SK-N-SH treated with all-trans-retinoic acid at 6 μM for 48 hours (cell line): ENCODE data around the gene UCK1.
"Not testable (repeated sequence)": the region's sequence is repeated elsewhere in the genome, so short reads cannot be mapped to it uniquely, and the experiment has no call there.

Source experiments
- ARNTL ChIP-seq: fragments of 450-650 bp; formaldehyde crosslinking; IDR thresholded peaks from 2 replicates; pipeline ENCODE4 v1.5.0; 2020; ENCODE audit warnings: low read depth, mild to moderate bottlenecking, moderate library complexity, borderline replicate concordance
- BACH2 ChIP-seq: fragments of 250-450 bp; sonication (Bioruptor Pico); IDR thresholded peaks from 2 replicates; pipeline ENCODE4 v1.9.0; 2021; ENCODE audit warnings: mild to moderate bottlenecking, borderline replicate concordance
- CREB5 ChIP-seq: fragments of 250-450 bp; sonication (Bioruptor Pico); IDR thresholded peaks from 2 replicates; pipeline ENCODE4 v1.5.1; 2020; ENCODE audit warnings: low read depth, mild to moderate bottlenecking, moderate library complexity
- CSDC2 ChIP-seq: fragments of 250-450 bp; sonication (Bioruptor Pico); IDR thresholded peaks from 2 replicates; pipeline ENCODE4 v1.5.0; 2020; ENCODE audit warnings: mild to moderate bottlenecking, moderate library complexity
- ESRRG ChIP-seq: fragments of 250-450 bp; sonication (Bioruptor Pico); IDR thresholded peaks from 2 replicates; pipeline ENCODE4 v1.6.1; 2021; ENCODE audit warnings: mild to moderate bottlenecking
- GLIS3 ChIP-seq: fragments of 250-450 bp; sonication (Bioruptor Pico); IDR thresholded peaks from 2 replicates; pipeline ENCODE4 v1.5.0; 2020; ENCODE audit warnings: mild to moderate bottlenecking, moderate library complexity
- ISL1 ChIP-seq: fragments of 250-450 bp; sonication (Bioruptor Pico); IDR thresholded peaks from 2 replicates; pipeline ENCODE4 v2.1.2; 2022; ENCODE audit warnings: mild to moderate bottlenecking, moderate library complexity
- POU6F1 ChIP-seq: fragments of 250-450 bp; sonication (Bioruptor Pico); IDR thresholded peaks from 2 replicates; pipeline ENCODE4 v1.8.0; 2021; ENCODE audit warnings: low read depth, mild to moderate bottlenecking, moderate library complexity, borderline replicate concordance
- RARB ChIP-seq: fragments of 250-450 bp; sonication (Bioruptor Pico); IDR thresholded peaks from 2 replicates; pipeline ENCODE4 v1.8.0; 2021; ENCODE audit warnings: mild to moderate bottlenecking, moderate library complexity
- TCF4 ChIP-seq: fragments of 250-450 bp; sonication (Bioruptor Pico); IDR thresholded peaks from 2 replicates; pipeline ENCODE4 v1.8.0; 2021; ENCODE audit warnings: mild to moderate bottlenecking, moderate library complexity, borderline replicate concordance
- ZC3H10 ChIP-seq: fragments of 250-450 bp; sonication (Bioruptor Pico); IDR thresholded peaks from 2 replicates; pipeline ENCODE4 v1.5.1; 2021; ENCODE audit warnings: mild to moderate bottlenecking, moderate library complexity
- ZFP3 ChIP-seq: fragments of 250-450 bp; sonication (Bioruptor Pico); IDR thresholded peaks from 2 replicates; pipeline ENCODE4 v1.5.0; 2020; ENCODE audit warnings: mild to moderate bottlenecking, moderate library complexity
- ZFP30 ChIP-seq: fragments of 450-650 bp; formaldehyde crosslinking; IDR thresholded peaks from 2 replicates; pipeline ENCODE4 v1.5.0; 2022; ENCODE audit warnings: mild to moderate bottlenecking, moderate library complexity
- ZNF8 ChIP-seq: fragments of 450-650 bp; formaldehyde crosslinking; IDR thresholded peaks from 2 replicates; pipeline ENCODE4 v1.5.0; 2020; ENCODE audit warnings: mild to moderate bottlenecking, moderate library complexity

- TF ChIP-seq POU6F1 (CRISPR knock-in tag); ARNTL; ZNF8 (CRISPR knock-in tag); ISL1 (CRISPR knock-in tag); CSDC2 (CRISPR knock-in tag); ZFP3; ZFP30; CREB5 (CRISPR knock-in tag); GLIS3 (CRISPR knock-in tag); ZC3H10; BACH2 (CRISPR knock-in tag); RARB; ESRRG (CRISPR knock-in tag); TCF4 (CRISPR knock-in tag): not testable (repeated sequence)
These were observed 18.1 kb upstream of the UCK1 start for GRCh38 chr9:131549186-131549585.
